NCI-H2171 (cell line): ENCODE results near the gene CACTIN.
"Not testable (repeated sequence)": the region's sequence is repeated elsewhere in the genome, so short reads cannot be mapped to it uniquely, and the experiment has no call there.

ENCODE experiments used
- DNase-seq: peaks from one replicate; lab custom pipeline; 2025; lab: John Stamatoyannopoulos, UW

Gene CACTIN

DNA sequence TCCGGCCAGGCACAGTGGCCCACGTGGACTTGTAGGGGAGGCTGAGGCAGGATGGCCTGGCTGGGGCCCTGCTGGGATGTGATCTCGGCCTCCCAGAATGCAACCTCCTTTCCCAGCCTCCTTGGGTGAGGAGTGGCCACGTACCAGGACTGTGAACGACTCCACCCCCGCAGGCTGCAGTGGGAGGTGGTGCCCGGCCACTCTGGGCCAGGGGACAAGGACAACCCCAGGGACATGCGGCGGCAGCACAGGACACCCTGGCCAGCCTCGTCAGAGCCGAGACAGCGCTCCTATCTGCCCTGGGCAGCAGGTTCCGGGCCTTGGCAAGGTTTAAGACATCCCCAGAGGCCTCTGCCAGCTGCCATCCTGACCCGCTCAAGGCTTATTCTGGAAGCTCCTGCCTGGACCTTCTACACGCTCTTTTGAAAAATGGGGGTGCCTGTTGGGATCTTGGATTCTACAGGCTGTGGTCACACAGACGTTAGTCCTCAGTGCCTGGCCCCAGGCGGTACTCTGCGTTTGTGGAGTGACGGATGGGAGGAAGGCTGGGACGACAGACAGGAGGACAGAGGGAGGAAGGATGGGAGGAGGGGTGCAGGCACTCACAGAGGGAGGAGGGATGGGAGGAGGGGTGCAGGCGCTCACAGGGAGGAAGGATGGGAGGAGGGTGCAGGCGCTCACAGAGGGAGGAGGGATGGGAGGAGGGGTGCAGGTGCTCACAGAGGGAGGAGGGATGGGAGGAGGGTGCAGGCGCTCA lies 19.9 kb upstream of the CACTIN start:
- DNase-seq = no peak

DNA sequence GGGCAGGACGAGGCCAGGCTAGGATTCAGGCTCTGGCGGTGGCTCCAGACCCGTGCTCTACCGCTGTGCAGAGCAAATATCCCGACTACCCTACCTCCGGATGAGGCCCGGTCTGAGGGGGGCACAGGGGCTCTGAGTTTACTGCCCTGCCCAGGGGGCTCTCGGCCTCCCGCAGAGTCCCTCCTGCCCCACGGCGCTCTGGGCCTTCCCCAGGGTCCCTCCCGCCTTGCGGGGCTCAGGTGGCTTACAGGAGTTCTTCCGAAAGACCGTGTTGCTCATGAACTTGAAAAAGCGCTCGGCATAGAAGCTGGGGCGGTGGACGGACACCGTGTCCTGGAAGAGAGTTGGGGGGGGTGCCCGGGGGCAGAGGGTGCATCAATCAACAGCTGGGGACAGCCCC lies 19.1 kb upstream of the CACTIN start:
- no peak for DNase-seq

DNA sequence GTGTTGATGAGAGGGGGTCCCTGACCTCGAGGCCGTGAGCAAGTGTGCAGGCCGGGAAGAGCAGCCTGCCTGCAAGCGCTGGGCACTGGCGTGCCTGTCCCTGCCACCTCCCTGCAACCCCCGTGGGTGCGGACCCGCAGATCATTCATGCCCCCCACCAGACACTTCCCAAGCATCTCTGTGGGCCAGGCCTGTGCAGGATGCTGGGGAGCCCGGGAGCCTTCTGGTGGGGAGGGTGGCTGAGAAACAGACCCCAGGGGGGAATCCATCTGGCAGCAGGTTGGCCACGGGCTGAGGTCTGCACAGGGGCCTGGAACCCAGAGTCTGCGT lies 18.4 kb upstream of the CACTIN start:
- no peak for DNase-seq

DNA sequence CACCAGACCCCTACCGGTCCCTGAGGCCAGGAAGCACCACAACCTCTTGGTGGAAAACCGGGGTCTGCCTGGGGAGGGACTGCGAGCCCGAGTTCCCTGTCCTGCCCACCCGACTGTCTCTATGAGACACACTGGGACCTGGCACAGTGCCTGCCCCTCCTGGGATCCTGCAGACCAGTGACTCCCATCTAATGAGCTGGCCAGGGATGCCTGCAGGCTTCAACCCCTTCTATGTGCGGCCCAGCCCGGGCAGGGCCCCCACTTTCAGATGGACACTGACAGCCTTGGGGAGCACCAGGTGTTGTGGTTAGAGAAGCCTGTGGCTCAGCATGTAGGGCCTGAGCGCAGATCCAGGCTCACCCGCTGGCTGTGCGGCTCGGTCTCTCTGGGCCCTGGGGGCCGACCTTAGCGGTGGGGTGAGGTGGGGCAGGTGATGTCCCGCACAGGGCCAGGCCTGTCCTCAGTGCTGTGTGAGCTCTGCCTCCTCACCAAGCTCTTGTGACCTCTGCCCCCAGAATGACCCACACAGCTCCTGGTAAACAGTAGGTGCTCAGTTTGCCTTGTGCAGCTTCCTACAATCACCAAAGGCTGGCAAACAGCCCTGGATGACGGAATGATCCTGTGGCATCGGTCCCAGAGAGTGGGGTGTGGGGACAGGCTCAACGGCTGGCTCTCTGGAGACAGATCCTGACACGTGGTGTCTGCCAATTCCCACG lies 17.9 kb upstream of the CACTIN start:
- peak; percentile 19 for DNase-seq

DNA sequence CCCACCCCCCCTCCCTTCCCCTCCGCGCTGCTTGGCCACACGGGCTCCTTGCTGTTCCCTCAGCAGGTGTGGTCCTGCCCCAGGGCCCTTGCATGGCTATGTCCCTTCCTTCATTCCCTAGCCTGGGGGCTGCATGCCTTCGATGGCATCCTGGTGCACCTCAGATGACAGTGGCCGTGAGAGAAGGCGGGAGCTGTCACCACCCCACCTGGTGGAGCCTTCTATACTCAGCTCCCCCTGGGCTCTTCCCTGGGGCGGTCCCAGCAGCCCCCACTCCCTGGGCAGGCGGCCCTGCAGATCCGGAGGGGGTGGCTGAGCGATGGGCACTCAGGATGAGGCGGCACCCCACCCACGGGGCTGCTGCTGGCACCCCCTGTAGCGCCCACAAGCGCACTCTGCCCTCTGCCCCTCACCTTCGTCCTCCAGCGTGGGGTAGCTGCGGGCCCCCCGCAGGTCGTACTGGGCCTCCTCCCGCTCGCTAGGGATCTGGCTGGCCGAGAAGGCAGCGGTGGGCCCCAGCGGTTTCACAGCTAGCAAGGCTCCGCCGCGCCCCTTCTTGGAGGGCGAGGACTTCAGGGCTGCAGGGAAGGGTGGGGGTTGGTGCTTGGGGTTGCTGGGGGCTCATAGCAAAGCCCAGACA lies 17.2 kb upstream of the CACTIN start:
- no peak for DNase-seq

DNA sequence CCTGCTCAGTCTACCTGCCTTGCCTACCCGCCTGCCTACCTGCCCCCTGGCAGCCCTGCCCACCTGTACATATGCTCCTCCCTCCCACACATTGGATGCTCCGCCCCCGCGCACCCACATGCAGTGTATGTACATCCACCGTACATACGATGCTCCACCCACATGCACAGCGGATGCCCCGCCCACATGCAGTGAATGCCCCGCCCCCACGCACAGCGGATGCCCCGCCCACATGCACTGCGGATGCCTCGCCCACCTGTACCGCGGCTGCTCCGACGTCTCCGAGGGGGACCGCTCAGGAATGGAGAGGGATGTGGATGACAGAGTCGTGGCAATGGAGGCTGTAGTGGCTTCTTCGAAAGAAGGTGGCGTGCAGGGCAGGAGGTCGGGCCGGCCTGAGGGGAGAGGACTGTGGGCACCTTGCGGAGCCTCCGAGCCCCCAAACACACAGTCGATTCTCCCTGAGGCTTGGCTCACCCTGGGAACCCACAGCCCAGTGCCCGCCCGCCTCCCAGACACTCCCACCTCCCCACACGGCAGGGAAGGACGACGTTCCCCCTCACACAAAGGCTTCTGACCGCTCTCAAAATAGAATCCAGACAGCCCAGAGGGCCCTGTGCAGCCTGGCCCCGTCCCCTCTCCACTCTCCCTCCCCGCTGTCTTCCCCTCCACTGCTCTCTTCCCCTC lies 16.5 kb upstream of the CACTIN start:
- DNase-seq = no peak

DNA sequence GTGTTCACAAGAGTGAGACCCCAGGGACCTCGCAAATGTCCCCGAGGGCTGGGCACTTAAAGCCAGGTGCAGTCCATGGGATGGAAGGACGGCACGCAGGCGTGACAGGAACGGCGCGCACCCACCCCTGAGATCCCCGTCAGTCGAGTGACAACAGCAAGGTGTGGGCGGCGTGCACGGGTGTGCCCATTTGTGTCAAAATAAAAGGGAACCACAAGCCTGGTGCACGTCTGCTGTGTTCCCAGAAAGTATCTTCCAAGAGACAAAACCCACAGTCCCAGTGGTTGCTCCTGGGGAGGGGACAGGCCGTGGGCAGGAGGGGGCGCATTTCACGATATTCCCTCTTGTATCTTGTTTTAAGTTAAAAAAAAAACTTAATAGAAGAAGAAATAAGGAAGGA lies 15.7 kb upstream of the CACTIN start:
- no peak for DNase-seq

DNA sequence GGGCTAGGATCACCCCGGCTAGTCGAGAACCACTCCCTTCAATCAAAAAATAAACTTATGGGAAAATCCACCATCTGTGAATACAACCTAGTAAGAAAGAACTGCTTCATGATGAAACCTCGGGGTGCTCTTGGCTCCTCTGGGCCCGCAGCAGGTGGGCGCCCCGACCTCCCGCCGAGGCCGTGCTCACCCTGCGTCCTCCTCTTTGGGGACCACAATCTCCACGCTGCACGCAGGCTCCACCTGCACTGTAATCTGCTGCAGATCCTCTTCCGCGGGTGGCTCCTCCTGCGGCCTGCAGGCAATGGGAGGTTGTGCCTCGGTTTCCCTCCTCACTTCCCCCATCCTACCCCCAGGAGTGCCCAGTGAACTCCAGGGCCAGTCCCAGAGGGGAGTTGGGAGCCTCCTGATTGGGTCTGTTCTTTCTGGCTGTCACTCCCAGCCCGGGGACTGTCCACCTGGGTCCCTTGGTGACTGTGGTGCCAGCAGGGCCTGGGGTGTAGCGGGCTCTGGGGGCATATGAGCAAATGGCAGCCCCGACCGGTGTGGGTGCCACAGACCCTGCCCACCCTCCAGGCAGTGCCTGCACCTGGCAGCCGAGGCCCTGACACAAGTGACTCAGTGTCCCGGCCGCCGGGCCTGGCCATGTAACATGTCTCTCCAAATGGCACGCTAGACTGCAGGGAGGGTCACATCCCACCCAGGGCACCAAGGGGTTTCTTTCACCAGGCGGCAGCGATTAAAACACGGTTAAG lies 15.1 kb upstream of the CACTIN start:
- no peak for DNase-seq

DNA sequence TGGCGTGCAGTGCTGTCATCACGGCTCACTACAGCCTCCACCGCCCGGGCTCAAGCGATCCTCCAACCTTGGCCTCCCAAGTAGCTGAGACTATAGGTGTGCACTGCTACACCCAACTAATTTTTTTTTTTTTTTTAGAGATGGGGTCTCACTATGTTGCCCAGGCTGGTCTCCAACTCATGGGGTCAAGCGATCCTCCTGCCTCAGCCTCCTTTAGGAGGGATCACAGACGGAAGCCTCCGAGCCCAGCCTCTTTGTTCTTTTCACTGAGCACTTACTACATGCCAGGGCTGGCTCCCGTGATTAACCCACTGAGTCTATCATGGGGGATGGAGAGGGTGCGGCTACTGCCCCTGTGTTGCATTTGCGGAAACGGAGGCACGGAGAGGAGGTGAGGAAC lies 12.9 kb upstream of the CACTIN start:
- no peak for DNase-seq

DNA sequence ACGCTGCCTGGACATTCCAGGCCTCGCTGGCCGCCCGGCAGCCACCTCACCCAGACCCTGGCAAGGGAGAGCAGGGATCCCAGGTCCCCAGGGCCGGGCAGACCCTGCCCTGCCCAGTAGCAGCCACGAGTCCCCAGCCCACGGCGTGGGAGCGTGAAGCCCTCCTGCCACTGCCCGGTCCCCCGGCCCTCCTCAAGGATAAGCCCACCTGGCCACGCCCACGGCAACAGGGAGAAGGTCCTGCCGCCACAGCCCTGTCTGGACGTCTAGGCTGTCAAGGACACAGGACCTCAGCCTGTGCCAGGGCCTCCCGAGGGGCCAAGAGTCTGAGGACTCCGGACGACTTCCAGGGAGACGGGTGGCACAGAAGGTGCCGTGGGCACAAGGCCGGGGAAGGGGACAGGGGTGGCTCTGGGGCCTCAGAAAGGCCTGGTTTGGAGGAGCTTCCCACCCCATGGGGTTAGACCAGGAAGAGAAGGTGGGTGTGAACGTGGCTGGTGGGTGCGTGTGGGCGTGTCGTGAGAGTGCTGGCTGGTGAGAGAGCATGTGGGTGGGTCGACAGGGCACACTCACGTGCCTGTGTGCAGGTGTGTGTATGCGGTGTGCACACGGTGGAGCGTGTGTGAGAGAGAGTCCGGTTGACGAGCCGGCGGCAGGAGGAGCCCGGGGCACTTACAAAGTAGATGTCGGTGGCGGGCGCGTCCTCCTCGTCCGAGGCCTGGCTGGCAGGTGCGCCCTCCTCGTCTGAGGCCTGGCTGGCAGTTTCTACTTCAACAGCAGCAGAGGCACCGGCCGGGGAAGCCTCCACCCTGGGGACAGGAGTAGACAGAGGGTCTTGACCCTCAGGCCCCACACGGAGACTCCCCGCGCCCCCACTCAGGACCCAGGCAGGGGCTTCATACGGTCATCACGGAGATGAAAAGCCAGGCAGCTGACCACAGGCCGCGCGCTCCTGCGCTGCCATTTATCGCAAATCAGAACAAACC lies 11.9 kb upstream of the CACTIN start:
- no peak for DNase-seq

DNA sequence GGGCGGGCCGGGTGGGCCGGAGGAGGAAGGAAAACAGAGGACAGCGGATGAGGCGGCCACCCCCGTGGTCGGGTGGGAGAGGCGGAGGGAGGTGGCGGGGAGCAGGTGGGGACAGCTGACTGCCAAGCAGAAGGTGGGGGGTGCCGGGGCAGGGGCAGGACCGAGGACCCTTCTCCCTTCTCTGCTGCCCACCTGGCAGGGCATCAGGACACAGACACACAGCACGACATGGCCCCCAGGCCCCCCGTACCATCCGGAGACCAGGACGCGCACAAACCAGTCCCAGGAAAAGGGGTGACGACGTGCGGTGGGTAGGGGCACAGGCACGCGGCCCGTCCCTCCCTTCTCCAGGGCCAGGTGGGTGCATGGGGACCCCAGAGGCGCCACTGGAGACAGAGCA lies 11.0 kb upstream of the CACTIN start:
- no peak for DNase-seq

DNA sequence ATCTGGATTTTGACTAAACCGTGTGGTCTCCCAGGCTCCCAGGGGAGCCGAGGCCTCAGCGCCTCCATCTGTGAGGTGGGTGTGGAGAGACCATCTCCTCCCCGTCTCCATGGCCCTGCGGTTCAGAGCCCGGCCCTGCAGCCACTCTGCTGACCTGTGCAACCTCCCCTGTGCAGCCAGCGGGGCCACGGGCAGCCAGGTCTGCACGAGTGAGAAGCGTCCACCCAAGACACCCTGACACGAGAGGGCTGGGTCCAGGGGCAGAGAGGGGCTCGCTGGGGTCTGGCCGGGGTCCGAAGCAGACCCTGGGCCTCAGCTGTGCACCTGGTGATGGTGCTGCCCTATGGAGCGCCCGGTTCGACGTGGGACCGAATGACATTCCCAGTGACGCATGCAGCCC lies 10.4 kb upstream of the CACTIN start:
- no peak for DNase-seq

DNA sequence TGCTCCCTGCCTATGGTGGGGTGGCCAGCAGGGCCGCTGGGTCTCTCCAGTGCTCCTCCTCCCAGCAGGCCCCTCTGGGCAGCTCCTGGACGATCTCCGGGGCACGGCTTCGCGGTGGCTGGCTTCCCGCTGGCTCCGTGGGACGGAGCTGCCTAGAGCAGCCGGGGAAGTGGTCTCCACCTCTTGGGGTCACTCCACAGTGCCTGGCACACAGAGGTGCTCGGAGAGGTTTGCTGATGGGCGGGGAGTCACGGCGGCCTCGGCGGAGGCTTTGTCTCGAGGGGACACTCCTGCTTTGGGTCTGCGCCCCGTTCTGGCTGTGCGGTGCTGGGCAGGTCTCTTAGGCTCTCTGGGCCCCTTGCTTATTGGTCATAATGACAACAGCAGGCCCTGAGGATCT lies 9.9 kb upstream of the CACTIN start:
- no peak for DNase-seq

DNA sequence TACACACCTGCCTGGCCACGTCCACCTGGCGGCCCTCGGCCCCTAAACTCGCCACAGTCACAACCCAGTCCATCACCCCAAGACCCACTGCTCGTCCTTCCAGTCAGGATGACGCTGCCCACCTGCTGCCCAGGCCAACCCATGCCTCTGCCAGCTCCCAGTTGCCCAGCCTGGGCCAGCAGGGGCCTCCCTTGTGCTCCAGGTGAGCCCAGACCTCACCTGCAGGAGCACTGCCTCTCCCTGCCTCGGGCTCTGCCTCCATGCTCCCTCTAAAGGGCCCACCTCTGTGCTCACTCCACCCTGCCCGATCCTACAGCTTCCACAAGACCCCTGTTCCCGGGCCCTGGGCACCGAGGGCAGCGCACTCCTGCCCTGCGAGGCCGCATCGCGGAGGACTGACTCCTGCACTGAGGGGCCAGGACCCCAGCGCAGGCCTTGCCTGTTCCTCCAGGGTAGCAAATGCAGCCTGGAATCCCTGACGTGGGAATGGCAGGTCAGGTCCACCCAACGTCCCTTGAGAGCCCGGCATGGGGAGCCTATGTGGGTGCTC lies 8.0 kb upstream of the CACTIN start:
- no peak for DNase-seq

DNA sequence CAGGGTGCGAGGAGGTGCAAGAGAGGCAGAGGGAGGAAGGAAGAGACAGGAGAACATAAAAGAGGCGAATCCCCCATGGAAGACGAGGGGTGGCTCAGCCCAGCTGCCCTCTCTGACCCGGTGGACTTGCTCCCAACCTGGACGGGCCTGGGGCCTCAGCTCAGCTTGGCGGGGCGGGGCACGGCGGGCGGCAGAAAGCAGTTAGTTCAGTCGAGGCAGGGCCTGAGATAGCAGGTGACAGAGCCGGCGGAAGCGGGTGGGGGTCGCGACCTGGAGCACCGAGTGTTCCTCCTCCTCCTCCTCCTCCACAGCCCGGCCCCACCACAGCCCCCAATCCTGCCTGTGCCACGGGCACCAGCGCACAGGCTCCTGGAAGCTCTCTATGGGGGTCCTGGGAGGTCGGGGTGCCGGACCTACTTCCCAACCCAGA lies 7.0 kb upstream of the CACTIN start:
- DNase-seq = no peak

DNA sequence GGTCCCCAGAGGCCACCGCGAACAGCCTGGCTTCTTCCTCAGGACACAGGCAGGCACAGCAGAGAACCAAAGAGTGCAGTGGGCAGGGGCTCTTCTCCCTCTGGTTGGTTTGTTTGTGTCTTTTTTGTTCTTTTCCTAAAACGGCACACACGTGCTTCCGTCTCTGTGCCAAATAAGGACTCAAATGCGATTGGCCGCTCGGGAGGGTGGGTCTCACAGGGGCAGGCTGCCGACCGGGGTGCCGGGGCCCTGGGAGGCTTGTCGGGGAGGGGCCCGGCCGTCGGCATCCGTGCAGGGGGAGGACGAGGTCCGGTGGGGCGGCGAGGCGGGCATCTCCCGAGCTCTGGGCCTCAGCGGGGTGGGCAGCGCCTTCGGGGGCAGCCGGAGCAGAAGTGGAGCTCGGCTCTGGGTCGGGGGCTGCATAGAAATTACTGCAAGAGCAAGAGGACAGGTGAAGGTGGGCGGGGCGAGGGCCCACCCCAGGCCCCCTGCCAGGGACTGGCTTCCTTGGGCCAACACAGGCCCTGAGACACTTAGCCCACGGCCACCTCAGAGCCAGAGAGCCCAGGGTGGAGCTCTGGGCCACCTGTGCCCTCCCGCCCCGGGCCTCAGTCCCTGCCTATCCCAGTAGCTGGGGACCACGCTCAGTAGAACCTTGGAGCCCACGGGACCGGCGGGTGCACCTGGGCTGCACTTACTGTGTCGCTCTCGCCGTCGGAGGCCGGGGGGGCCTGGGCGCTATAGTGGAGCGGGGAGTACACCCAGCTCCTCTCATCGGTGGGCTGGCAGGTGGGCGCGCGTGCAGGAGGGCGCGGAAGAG lies 6.4 kb upstream of the CACTIN start:
- DNase-seq = no peak

DNA sequence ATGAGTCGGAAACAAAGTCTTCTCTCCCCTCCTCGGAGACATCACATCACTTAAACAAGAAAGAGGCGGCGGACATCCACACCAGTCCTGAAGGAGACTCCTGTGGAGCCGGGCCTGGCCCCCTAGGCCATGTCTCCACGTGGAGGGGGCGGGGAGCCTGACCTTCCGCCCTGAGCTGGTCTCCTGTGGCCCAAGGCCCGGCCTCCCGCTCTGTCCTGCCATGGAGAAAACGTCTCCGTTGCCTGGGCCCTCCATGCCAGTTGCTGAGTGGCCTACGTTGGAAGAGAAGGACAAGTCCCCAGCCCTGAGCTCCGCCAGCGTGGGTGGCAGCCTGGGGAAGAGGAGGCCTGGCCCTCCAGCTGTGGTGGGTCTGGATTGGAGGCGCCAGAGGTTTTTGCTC lies 5.5 kb upstream of the CACTIN start:
- no peak for DNase-seq

DNA sequence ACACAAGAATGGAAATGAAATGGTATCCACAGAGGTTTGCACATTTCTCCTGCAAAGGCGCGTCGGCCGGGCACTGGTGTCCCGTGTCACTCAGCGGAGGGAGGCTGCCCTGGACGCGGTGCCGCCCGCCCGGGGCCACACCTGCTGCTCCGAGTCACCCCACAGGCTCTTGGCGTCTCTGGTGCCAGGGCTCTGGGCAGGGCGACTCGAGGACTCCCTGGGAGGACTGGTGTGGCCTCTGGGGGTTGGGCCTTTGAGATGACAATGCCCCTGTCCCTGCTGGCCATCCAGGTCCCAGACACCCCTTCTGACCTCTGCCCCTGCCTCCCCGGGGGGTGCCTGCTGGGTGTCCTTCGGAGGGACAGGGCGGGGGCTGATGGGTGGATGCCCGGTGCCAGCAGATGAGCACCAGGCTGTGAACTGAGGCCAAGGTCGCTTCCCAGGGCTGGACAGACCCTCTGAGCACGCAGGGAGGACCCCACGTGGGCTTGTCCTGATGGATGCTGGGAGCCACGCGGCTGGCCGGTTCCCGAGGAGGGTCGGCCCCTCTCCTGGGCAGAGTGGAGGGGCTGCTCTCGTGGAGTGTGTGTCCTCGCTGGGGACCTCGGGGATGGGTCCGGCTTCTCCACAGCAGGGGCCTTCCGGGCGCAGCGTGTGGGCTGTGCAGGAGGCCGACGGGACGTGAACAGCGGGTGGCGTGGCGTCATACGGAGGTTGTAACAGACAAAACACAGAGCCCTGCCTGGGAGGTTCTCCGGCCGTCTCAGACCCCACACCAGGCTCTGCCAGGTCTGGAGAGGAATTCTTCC lies 4.7 kb upstream of the CACTIN start:
- no peak for DNase-seq

DNA sequence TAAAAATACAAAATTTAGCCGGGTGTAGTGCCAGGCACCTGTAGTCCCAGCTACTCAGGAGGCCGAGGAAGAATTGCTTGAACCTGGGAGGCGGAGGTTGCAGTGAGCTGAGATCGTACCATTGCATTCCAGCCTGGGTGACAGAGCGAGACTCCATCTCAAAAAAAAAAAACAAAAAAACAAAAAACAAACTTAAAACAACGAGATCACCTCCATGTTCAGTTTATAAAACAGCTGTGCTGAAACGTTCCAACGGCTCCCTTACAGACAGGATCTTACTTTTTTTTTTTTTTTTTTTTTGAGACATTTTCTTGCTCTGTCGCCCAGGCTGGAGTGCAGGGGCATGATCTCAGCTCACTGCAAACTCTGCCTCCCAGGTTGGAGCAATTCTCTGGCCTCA lies 2.2 kb upstream of the CACTIN start:
- DNase-seq = not testable (repeated sequence)
